HG03520 (cell line): ENCODE results near the gene ZP2.
"Not testable (repeated sequence)": the region's sequence is repeated elsewhere in the genome, so short reads cannot be mapped to it uniquely, and the experiment has no call there.

Experiments used
- ATAC-seq: cut with Tn5 transposase; IDR thresholded peaks from one replicate; pipeline ENCODE4 v1.9.1; 2021; ENCODE audit warnings: mild to moderate bottlenecking, moderate library complexity; ENCODE audit not compliant: unreplicated experiment

Gene ZP2

DNA sequence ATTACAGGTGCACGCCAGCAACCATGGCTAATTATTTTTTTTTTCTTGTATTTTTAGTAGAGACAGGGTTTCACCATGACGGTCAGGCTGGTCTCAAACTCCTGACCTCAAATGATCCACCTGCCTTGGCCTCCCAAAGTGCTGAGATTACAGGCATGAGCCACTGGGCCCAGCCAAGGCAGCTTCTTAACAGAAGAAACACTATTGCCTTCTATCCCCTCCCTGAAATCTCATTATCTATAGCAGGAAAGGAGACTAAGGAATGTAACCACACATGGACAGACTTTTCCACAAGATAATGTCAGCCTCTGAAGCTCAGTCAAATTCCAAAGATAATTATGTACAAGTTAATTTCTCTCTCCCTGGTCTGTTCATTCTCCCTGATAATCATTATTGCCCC, 5.7 kb upstream of the ZP2 start:
- ATAC-seq, result no peak

DNA sequence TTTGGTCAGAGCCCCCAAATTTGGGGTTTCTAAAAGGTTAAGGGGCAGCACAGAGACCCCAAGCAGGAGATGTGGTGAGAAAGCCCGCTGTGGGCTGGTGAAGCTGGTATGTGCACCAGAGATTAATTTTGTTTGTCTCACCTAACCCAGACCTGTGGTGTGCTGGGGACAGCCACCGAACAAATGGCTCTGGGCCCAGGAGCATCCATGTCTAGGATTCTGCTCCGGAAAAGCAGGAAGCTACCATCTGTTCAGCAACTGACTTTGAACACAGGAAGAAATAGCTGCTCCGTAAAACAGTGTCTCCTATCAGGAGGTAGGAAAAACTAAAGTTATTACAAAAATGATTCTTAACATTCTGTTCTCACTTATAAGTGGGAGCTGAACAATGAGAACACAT, 2.7 kb upstream of the ZP2 start:
- ATAC-seq, result no peak

DNA sequence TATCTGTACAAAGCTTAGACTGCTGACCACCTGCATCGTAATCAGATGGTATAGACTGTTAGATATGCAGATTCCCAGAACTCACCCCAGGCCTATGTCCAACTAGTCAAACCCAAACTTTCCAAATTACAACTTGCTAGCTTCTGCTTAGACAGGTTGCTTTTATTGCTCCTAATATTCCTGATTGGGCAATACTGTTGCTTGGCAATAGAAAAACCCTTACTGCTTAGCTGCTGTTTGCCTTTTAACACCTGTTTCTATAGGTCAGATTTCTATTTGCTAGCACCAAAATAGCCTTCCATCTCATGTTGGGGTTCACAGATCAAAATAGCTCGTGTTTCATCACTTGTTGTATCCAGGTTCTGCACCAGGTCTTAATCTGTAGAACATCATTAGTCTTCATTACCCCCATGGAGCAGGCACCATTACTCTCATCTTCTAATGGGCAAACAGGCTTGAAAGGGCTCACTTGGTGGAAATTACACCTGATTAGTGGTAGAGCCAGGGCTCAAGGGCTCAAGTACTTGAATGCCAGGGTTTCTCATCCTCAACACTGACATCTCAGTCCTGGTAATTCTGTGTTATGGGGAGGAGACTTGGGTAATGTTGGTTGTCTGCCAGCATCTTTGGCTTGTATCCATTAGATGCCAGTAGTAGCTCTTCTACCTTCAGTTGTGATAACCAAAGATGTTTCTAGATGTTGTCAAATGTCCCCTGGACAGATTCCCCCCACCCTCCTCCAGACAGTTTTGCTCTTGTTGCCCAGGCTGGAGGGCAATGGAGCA, 2.7 kb downstream of the ZP2 start:
- ATAC-seq, result no peak

DNA sequence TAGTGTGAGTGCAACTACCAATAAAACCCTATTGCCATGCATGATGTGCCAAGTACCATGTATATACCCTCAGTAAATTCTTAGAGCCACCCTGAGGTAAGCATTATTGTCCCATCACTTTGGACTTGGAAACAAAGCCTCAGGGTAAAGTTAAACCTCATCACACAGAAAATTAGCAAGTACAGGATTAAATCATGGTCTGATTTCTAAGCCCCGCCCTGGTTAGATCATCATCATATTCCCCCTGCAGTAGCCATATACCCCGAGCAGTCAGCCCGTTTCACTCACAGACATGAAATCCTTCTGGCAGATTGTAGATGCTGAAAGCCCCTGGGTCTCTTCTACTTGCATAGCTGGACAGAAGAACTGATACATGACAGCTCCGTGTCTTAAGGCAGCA, 4.8 kb downstream of the ZP2 start:
- ATAC-seq, result no peak

DNA sequence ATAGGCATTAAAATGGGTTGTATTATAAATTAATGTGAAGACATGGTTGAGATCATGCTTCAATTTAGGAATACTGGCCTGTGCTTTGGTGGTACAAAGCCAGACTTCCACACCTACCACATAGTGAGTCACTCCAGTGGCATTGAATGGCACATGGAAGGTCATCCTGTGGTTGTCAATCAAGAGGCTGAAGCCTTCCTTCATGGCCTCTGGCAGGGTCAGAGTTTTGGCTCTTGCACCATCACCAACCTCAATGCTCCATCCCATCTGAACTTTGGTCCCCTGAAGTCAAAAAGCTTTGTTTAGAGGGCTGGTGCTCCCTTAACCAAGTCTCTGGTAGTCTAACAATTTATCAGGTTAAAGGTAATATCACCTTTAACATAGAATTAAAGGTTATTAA, 6.1 kb downstream of the ZP2 start:
- no peak for ATAC-seq

DNA sequence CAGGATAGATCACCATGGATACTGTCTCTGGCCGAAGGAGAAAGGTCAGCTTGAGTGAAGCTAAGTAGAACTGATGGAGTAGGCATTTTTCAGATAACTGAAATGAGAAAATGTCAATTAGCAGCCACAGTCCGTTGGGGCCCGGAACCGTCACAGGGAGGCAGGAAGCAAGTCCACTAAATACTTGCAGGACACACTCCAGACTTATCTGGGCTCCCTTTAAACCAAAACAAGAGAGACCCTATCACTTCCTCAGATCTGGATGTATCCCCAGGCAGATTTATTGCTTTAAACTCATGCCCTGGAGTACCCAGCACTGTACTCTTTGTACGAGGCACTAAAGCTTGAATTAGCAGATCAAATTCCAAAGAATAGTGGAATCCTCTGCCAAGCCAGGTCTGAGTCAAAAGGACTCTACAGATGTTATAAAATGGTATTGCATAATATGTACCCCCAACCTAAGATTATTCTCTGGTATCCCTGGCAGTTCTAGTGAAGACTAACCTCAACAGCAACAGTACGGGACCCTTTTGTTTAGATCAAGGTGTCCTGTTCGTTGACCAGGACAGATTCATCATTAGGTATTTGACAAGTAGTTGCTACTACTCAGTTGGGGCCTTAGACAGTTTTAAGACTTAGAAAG, 8.1 kb downstream of the ZP2 start:
- ATAC-seq, result no peak

DNA sequence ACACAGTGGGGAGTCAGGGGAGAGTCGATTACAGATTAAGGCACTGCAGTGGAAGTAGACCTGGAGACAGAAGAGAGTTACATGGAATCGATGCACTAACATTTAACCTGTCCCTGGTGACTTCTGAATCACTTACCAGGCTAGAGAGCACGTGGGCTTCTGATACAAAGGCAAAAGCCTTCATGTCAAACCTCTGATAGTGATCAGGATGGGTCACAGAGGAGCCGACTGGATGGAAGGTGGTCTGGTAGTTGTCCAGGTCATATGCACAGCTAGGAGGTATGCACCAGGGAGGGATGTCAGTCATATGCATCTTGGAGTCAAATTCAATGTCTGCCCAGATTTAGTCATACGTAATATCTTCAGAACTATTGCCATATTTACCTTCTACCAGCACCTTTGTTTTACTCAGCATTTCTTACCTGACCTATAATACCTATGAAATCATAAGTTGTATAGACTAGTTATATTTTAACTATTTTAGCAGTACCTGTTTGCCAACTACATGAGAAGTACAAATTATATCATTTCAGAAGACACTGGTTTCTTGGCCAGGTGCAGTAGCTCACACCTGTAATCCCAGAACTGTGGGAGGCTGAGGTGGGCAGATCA, 11.7 kb downstream of the ZP2 start:
- no peak for ATAC-seq

DNA sequence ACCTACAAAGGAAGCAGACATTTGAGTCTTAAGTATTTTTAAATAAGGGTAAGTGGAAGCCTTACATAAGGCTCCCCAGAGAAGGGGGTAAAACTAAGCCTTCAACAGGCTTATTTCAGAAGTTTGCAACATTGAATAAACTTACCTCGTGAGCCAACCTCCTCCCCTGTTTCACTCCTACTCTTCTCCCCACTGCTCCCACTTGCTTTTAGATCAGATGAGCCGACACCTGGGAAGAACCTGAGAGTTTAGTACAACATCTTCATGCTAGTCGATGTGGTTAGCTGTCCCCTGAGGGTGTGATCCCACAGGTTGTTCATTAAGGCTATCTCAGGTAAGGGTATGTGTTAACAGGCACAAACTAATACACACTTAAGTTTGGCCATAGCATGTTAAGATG, 13.8 kb downstream of the ZP2 start:
- ATAC-seq, result no peak

DNA sequence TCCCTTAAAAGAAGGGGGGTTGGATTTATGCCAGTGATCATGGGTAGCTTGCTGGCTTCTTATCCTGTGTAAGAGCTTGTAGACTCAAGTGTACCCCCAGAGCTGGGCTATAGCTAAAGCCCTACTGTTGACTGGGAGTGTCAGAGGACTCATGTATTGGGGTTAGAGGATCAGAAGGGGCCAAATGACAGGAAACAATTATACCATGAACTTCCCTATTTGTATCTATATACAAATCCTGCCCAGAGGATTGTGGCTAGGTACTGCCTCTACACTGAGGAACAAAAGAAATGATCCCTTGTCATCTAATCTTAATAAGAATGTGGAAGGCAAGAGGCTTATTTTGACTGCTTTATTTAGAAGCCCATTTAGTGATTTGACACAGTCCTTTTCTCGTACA, 14.3 kb downstream of the ZP2 start:
- no peak for ATAC-seq

DNA sequence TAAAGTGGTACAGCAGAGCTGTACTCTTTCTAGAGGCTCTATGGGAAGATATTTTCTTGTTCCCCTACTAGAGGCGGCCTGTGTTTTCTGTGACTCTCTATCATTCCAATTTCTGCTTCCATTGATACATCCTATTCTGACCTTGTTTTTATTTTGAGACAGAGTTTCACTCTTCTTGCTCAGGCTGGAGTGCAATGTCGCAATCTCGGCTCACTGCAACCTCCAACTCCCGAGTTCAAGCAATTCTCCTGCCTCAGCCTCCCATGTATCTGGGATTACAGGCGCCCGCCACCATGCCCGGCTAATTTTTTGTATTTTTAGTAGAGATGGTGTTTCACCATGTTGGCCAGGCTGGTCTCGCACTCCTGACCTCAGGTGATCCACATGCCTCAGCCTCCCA, 16.0 kb downstream of the ZP2 start:
- not testable (repeated sequence) for ATAC-seq

DNA sequence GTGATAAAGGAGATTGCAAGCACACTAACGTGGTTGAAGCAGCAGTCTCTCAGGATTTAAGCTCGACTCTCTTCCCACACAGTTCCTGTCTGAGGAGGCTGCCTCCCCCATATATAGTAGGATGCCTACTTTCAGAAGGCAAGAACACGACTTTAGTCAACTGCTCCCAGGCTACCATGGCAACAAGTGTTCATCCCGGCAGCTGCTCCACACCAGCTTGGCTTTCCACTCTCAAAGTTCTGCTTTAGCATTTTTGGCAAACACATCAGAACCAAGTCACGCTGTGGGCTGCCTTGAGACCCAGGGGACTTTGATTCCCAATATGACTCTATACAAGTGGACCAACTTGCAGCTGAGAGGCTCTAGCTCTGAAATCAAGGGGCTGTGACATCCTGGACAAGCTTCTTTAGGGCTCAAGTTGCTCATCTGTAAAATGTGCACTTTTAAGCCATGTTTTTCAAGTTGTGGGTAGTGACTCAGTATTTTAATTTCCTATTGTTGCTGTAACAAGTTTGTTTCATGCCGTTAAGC, 16.5 kb downstream of the ZP2 start:
- ATAC-seq, result no peak

DNA sequence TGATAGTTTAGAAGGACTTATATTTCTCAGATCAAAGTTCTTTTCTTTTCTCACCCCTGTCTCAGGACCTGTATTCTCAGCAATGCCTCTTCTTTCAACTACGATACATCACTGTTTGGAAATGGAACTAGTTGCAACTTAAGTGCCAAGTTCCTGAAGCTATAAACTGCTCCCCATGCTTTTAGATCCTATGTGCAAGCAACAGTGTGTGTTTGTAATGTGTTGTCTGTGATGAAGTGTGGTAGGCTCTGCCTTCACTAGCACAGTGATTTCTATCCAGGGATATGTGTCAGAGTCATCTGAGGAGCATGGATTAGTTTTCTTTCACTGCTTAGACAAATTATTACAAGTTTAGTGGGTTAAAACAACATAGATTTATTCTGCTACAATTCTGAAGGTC, 18.4 kb downstream of the ZP2 start:
- ATAC-seq, result no peak

DNA sequence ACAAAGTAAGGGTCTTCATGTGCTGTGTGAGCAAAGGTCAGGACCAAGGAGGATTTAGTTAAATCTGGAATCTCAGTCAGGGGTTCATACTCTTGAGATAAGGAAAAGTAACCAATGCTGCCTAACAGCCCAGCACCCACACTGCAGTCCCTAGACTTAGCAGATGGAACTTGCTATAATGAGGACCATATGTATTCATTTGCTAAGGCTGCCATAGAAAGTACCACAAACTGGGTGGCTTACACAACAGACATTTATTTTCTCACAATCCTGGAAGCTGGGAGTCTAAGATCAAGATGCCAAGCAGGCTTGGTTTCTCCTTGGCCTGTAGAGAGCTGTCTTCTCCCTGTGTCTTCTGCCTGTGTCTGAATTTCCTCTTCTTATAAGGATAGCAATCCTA, 20.8 kb downstream of the ZP2 start:
- no peak for ATAC-seq

DNA sequence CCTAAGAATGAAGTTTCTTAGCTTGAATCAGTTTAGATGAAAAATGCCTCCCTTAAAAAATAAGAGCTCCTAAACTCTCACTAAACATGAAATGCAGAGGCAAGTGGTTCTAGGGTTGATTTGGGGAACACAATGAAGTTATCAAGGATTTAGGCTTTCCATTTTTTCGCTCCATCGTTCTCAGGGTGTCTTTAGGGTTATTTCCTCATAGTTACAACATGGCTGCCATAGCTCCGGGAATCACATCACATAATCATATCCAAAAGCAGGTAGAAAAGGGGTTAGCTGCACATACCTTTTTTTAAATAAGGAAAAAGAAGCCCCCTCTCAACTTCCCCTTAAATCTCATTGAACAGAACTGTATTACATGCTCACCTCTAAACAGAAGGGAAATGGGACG, 21.4 kb downstream of the ZP2 start:
- no peak for ATAC-seq

DNA sequence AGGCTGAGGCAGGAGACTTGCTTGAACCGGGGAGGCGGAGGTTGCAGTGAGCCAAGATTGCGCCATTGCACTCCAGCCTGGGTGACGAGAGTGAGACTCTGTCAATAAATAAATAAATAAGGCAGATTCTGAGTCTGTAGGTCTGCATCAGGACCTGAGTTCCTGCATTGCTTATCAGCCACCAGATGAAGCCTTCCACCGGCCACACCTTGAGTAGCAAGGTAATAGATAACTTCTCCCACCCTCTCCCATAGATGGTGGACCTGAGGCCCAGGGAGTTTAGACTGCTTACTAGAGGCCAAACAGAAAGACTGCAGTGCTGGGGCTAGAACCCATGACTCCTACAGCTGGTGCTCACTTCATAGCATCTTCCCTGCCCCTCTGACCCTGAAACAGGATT, 22.1 kb downstream of the ZP2 start:
- ATAC-seq, result no peak

DNA sequence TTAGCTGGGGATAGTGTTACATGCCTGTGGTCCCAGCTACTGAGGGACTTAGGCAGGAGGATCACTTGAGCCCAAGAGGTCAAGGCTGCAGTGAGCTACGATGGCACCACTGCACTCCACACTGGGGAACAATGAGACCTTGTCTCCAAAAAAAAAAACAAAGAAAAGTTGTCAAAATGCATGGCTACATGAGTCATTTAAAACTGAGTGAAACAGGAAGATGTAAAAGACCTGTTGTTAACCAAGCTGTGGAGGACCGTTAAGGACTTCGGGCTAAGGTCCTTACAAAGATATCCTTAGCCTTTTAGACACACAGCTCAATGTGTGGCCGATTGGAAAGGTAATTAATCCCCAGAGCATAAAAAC, 25.1 kb downstream of the ZP2 start:
- ATAC-seq, result no peak

DNA sequence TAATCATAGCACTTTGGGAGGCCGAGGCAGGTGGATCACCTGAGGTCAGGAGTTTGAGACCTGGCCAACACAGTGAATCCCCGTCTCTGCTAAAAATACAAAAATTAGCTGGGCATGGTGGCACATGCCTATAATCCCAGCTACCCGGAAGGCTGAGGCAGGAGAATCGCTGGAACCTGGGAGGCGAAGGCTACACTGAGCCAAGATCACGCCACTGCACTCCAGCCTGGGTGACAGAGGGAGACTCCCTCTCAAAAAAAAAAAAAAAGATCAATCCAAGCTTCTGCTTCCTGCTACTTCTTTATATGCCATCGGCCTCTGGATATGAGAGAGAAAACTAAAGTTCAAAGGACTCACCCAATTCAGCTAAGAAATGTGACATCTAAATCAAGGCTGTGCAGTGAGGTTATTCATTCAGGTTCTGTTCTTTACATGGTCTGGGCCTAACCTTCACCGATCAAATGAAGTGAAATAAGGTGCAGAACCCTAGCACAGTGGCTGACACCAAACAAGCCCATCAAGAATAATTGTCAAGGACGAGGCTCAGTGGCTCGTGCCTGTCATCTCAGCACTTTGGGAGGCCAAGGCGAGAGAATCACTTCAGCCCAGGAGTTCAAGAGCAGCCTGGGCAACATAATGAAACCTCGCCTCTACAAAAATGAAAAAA, 25.6 kb downstream of the ZP2 start:
- no peak for ATAC-seq

DNA sequence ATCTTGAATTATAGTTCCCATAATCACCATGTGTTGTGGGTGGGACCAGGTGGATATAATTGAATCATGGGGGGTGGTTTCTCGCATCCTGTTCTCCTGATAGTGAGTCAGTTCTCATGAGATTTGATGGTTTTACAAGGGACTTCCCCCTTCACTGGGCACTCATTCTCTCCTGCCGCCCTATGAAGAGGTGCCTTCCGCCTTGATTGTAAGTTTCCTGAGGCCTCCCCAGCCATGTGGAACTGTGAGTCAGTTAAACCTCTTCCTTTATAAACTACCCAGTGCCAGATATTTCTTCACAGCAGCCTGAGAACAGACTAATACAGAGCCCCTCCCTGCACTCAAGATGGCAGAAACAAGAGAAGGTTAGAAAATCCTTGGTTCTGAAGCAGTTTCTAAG, 26.5 kb downstream of the ZP2 start:
- ATAC-seq, result no peak

DNA sequence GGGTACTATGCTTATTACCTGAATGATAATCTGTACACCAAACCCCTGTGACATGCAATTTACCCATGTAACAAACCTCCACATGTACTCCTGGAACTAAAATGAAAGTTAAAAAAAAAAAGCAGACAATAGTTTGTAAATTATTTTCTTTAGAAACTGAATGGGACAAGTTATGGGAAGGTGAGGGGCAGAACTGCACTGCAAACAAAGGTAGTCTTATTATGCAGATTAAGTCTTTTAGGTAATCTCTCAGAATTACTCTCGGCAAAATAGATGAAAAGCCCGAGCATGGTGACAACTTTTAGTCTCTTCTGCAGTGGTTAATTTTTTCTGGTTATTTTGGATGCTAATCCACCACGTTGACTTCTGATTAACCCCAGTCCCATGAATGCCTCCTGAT, 27.4 kb downstream of the ZP2 start:
- ATAC-seq, result no peak

DNA sequence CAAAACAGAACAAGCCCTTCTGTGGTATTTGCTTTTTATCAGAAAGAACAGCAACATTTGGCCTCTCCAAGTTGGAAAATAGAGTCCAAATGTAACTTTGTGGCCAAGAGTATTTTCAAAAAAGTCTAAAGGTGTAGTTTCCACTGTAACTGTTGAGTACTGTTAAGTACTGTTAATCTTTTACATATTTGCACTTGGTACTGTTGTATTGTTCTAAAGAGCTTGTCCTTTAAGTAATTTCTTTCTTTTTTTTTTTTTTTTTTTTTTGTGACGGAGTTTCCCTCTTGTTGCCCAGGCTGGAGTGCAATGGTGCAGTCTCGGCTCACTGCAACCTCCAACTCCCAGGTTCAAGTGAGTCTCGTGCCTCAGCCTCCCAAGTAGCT, 31.4 kb downstream of the ZP2 start:
- no peak for ATAC-seq

DNA sequence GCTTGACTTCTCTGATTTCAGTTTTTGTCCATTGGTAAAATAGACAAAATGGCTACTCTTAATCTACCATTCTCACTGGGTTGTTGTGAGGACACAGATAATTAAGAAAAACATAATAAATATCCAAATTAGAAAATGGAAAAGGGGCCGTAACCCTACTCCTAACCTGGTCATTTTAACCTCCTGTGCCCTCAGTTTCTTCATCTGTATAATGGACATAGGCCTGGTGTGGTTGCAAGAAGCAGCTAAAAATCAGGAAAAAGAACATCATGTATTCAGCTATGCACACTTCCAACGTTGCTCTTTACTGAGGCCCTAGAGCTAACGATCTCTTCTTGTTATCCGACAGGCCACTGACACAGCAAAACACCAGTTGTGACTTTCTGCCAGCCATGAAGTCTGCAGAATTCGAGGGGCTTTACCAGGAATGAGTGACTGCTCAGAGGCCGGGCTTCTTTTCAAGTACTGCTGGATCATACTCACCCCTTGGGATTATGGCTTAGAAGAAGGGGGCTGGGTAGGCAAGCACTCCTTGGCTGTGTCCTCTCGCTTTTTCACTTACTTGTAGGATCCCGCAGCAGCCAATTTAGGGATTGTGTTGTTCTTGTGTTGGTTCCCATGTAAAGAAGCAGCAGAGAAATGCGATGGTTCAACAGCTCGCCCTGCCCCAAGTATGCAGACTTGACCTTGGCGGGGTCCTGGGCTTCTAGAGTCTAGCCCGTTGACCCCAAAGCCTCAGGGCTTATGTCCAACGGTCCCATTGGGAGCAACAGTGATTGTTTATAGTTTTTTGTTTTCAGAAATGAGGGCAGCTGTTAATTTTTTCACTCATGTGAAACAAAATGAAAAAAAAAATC, 32.0 kb downstream of the ZP2 start:
- no peak for ATAC-seq
